ENCODE data around the gene CTBP1. TPM values are rescaled to one million over a fixed set of nuclear protein-coding genes. Genes with fewer than 3 reads are reported as not detected.
A peak's percentile ranks its signal among the peaks of the same experiment; 100 is the strongest.

The CTBP1 gene
- total RNA-seq, 4 donors from 2014 or later = 145 to 255 (median 181) TPM

- Histone ChIP-seq H3K27me3 (no peaks in the 10 kb centered on the region), H3K4me1 (peaks cover 82% of the 10 kb centered on the region), H3K36me3 (peaks cover 54% of the 10 kb centered on the region), H3K27ac (peak overlapping the region; percentile 11), H3K4me3 (no peak overlapping the region), H3K9me3 (no peaks in the 10 kb centered on the region)
- DNase-seq (ENCODE audit: low spot score in 2 of 2) = peak in 1 of 2 donors; percentile 68
- no CpG with 5 or more reads among the region's 20 CpGs for WGBS
- TF ChIP-seq POLR2A (IDR thresholded peaks at IDR 0.05) = no peak
- no peak for TF ChIP-seq POLR2AphosphoS5 (IDR thresholded peaks at IDR 0.05)
- TF ChIP-seq EP300 (IDR thresholded peaks at IDR 0.05) = no peak
- TF ChIP-seq, protein P1, sequence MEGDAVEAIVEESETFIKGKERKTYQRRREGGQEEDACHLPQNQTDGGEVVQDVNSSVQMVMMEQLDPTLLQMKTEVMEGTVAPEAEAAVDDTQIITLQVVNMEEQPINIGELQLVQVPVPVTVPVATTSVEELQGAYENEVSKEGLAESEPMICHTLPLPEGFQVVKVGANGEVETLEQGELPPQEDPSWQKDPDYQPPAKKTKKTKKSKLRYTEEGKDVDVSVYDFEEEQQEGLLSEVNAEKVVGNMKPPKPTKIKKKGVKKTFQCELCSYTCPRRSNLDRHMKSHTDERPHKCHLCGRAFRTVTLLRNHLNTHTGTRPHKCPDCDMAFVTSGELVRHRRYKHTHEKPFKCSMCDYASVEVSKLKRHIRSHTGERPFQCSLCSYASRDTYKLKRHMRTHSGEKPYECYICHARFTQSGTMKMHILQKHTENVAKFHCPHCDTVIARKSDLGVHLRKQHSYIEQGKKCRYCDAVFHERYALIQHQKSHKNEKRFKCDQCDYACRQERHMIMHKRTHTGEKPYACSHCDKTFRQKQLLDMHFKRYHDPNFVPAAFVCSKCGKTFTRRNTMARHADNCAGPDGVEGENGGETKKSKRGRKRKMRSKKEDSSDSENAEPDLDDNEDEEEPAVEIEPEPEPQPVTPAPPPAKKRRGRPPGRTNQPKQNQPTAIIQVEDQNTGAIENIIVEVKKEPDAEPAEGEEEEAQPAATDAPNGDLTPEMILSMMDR (IDR thresholded peaks at IDR 0.05) = no peak
Observed at GRCh38 chr4:1212546-1213335, 36.2 kb downstream of the CTBP1 start.

- Histone ChIP-seq H3K36me3 (peaks cover 51% of the 10 kb centered on the region), H3K9me3 (no peaks in the 10 kb centered on the region), H3K27me3 (no peaks in the 10 kb centered on the region), H3K4me1 (peaks cover 75% of the 10 kb centered on the region), H3K27ac (peak overlapping the region; percentile 11), H3K4me3 (no peak overlapping the region)
- peak in 1 of 2 donors; percentile 68 for DNase-seq (ENCODE audit: low spot score in 2 of 2)
- 40% methylated on average over 12 of the region's 34 CpGs for WGBS
- TF ChIP-seq, protein P1 (IDR thresholded peaks at IDR 0.05) = no peak
- TF ChIP-seq POLR2A (IDR thresholded peaks at IDR 0.05) (no peak), POLR2AphosphoS5 (IDR thresholded peaks at IDR 0.05) (no peak), EP300 (IDR thresholded peaks at IDR 0.05) (no peak)
Observed at GRCh38 chr4:1211891-1212545, 36.9 kb downstream of the CTBP1 start.

DNA sequence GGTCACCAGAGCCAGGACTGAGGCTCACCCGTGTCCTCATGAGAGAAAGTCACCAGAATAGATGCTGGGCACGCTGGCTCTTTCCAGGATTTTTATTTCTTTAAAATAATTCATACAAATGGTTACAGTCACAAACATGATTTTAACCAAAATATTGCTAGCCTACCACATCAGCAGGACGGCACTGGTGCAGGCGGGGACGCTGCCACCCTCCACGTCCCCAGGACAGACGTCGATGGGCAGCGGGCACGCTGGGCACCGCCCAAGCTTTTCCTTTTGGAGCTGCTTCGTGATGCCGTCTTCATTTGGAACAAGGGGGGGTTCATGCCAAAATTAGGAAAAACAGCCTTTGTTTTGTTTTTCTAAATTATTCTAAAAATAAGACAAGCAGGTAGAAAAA, 37.6 kb downstream of the CTBP1 start:
- DNase-seq (ENCODE audit: low spot score in 2 of 2) = peak; percentile 40 to 59
- WGBS = 79% methylated on average over 13 of the region's 13 CpGs
- H3K27me3 ChIP-seq = no peaks in the 10 kb centered on the region
- peaks cover 48% of the 10 kb centered on the region for H3K36me3 ChIP-seq
- H3K4me1 ChIP-seq = peaks cover 72% of the 10 kb centered on the region
- no peaks in the 10 kb centered on the region for H3K9me3 ChIP-seq
- H3K27ac ChIP-seq = no peak overlapping the region
- H3K4me3 ChIP-seq = no peak overlapping the region
- TF ChIP-seq, protein P1 (IDR thresholded peaks at IDR 0.05) = no peak
- TF ChIP-seq POLR2A (IDR thresholded peaks at IDR 0.05) (no peak), EP300 (IDR thresholded peaks at IDR 0.05) (no peak), POLR2AphosphoS5 (IDR thresholded peaks at IDR 0.05) (no peak)

GRCh38 chr4:1210971-1211370, 38.0 kb downstream of the CTBP1 start:
- 60% methylated on average over 1 of the region's 10 CpGs for WGBS
- peaks cover 45% of the 10 kb centered on the region for H3K36me3 ChIP-seq

More at GRCh38 chr4:1210971-1211370, 38.0 kb downstream of the CTBP1 start:
- peak; percentile 53 to 65 for DNase-seq (ENCODE audit: low spot score in 2 of 2)
- Histone ChIP-seq H3K4me1 (peaks cover 71% of the 10 kb centered on the region), H3K27ac (no peak overlapping the region), H3K4me3 (no peak overlapping the region), H3K27me3 (no peaks in the 10 kb centered on the region), H3K9me3 (no peaks in the 10 kb centered on the region)
- TF ChIP-seq POLR2A (IDR thresholded peaks at IDR 0.05) (no peak), POLR2AphosphoS5 (IDR thresholded peaks at IDR 0.05) (no peak), EP300 (IDR thresholded peaks at IDR 0.05) (no peak)
- TF ChIP-seq, protein P1 (IDR thresholded peaks at IDR 0.05) = no peak
